OCI-LY1 (cell line): ENCODE results near the gene EFEMP2.

Source experiments
- H2AFZ ChIP-seq: fragments of 200-600 bp; sonication (generic), shearing (Covaris generic); 2 replicates; pipeline ENCODE4 v1.6.0; 2014; ENCODE audit warnings: antibody characterized with exemption, mild to moderate bottlenecking, low read length
- H3F3A ChIP-seq: fragments of 200-600 bp; sonication (generic), shearing (Covaris generic); 2 replicates; pipeline ENCODE4 v1.6.0; 2014; ENCODE audit warnings: mild to moderate bottlenecking, antibody characterized with exemption, low read length, moderate library complexity; ENCODE audit not compliant: insufficient read depth
- H3K27ac ChIP-seq: fragments of 200-600 bp; sonication (generic); 2 replicates; pipeline ENCODE4 v1.5.1; 2014; ENCODE audit warnings: low read length, mixed run types, mild to moderate bottlenecking, low read depth; ENCODE audit not compliant: poor library complexity, severe bottlenecking
- H3K27me3 ChIP-seq: fragments of 200-600 bp; sonication (generic); 2 replicates; pipeline ENCODE4 v1.6.0; 2014; ENCODE audit warnings: antibody characterized with exemption, mild to moderate bottlenecking, low read length, moderate library complexity; ENCODE audit not compliant: insufficient read depth
- H3K36me3 ChIP-seq: fragments of 200-600 bp; sonication (generic); 2 replicates; pipeline ENCODE4 v1.6.1; 2014; ENCODE audit warnings: mild to moderate bottlenecking, antibody characterized with exemption, low read length, moderate library complexity, mixed read lengths; ENCODE audit not compliant: insufficient read depth
- H3K4me1 ChIP-seq: fragments of 200-600 bp; sonication (generic); 2 replicates; pipeline ENCODE4 v1.5.1; 2014; ENCODE audit warnings: mild to moderate bottlenecking, low read length, moderate library complexity; ENCODE audit not compliant: insufficient read depth, severe bottlenecking
- H3K4me2 ChIP-seq: fragments of 200-600 bp; sonication (generic), shearing (Covaris generic); 2 replicates; pipeline ENCODE4 v1.6.1; 2014; ENCODE audit warnings: low read length
- H3K4me3 ChIP-seq: fragments of 200-600 bp; sonication (generic); 2 replicates; pipeline ENCODE4 v1.5.1; 2014; ENCODE audit warnings: low read length, low read depth, mild to moderate bottlenecking, mixed read lengths; ENCODE audit not compliant: poor library complexity, severe bottlenecking
- H3K79me2 ChIP-seq: fragments of 200-600 bp; shearing (Covaris generic); 2 replicates; pipeline ENCODE4 v1.6.1; 2016; ENCODE audit warnings: mixed run types, low read length, mixed read lengths; ENCODE audit not compliant: insufficient read depth
- H3K9ac ChIP-seq: fragments of 200-600 bp; sonication (generic), shearing (Covaris generic); 2 replicates; pipeline ENCODE4 v1.6.1; 2014; ENCODE audit warnings: mild to moderate bottlenecking, low read length, mixed read lengths
- H3K9me2 ChIP-seq: fragments of 200-600 bp; sonication (generic), shearing (Covaris generic); 2 replicates; pipeline ENCODE4 v1.6.1; 2014; ENCODE audit warnings: low read depth, mild to moderate bottlenecking, low read length, mixed read lengths
- H3K9me3 ChIP-seq: fragments of 200-600 bp; shearing (Covaris generic); 2 replicates; pipeline ENCODE4 v1.6.1; 2014; ENCODE audit warnings: low read length, mixed read lengths
- H4K20me1 ChIP-seq: fragments of 200-600 bp; sonication (generic), shearing (Covaris generic); 2 replicates; pipeline ENCODE4 v1.6.0; 2016; ENCODE audit warnings: mild to moderate bottlenecking, low read length; ENCODE audit not compliant: insufficient read depth
- EZH2 ChIP-seq: fragments of 200-600 bp; sonication (generic), shearing (Covaris generic); IDR thresholded peaks from 2 replicates; pipeline ENCODE4 v1.8.0; 2017; ENCODE audit warnings: borderline replicate concordance, mixed run types, mild to moderate bottlenecking, antibody characterized with exemption, low read length, moderate library complexity, mixed read lengths
- TF ChIP-seq, protein P1 (sequence below): fragments of 200-600 bp; sonication (generic), shearing (Covaris generic); IDR thresholded peaks from 2 replicates; pipeline ENCODE4 v1.5.1; 2017; ENCODE audit warnings: mild to moderate bottlenecking, antibody characterized with exemption, low read length, moderate library complexity, mixed read lengths

The EFEMP2 gene

DNA sequence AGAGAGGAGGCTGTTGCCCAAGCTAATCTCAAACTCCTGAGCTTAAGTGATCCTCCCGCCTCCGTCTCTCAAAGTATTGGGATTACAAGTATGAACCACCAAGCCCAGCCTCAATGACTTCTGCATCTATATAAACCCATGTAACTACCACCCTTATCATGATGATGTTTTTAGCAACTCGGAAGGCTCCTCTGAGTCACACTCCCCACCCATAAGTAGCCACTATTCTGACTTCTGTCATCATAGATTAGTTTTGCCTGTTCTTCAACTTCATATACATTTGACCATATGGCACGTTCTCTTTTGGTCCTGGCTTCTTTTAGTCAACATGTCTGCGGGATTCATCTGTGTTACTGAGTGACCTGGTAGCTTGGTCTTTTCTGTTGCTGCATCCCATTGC, 34.0 kb upstream of the EFEMP2 start:
- Histone ChIP-seq H3K36me3 (no peaks in the 10 kb centered on the region), H3K9me2 (no peaks in the 10 kb centered on the region), H3K4me1 (no peaks in the 10 kb centered on the region), H3K4me3 (no peak overlapping the region), H3K9me3 (no peaks in the 10 kb centered on the region), H3K79me2 (no peaks in the 10 kb centered on the region), H3K9ac (no peak overlapping the region), H3K27ac (no peak overlapping the region), H3K4me2 (no peak overlapping the region), H2AFZ (no peak overlapping the region), H3F3A (no peaks in the 10 kb centered on the region), H4K20me1 (no peaks in the 10 kb centered on the region), H3K27me3 (peaks cover 12% of the 10 kb centered on the region)
- TF ChIP-seq EZH2 = no peak
- TF ChIP-seq, protein P1, sequence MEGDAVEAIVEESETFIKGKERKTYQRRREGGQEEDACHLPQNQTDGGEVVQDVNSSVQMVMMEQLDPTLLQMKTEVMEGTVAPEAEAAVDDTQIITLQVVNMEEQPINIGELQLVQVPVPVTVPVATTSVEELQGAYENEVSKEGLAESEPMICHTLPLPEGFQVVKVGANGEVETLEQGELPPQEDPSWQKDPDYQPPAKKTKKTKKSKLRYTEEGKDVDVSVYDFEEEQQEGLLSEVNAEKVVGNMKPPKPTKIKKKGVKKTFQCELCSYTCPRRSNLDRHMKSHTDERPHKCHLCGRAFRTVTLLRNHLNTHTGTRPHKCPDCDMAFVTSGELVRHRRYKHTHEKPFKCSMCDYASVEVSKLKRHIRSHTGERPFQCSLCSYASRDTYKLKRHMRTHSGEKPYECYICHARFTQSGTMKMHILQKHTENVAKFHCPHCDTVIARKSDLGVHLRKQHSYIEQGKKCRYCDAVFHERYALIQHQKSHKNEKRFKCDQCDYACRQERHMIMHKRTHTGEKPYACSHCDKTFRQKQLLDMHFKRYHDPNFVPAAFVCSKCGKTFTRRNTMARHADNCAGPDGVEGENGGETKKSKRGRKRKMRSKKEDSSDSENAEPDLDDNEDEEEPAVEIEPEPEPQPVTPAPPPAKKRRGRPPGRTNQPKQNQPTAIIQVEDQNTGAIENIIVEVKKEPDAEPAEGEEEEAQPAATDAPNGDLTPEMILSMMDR = no peak

DNA sequence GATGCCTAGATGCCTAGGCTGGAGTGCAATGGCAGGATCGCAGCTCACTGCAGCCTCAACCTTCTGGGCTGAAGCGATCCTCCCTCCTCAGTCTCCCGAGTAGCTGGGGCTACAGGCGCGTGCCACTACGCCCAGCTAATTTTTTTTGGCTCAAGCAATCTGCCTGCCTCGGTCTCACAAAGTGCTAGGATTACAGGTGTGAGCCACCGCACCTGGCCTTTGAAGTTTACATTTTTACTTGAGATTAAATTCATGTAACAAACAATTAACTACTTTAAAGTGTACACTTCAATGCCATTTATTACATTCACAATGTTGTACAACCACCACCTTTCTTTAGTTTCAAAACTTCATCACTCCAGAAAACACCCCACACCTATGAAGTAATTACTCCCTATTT, 31.1 kb upstream of the EFEMP2 start:
- no peak overlapping the region for H3K27ac ChIP-seq
- no peaks in the 10 kb centered on the region for H3K9me3 ChIP-seq
- H3K9ac ChIP-seq = no peak overlapping the region
- no peak overlapping the region for H3K4me3 ChIP-seq
- H3K79me2 ChIP-seq = no peaks in the 10 kb centered on the region
- H3F3A ChIP-seq = no peaks in the 10 kb centered on the region
- no peak overlapping the region for H2AFZ ChIP-seq
- no peaks in the 10 kb centered on the region for H4K20me1 ChIP-seq
- no peaks in the 10 kb centered on the region for H3K36me3 ChIP-seq
- H3K27me3 ChIP-seq = peaks cover 8% of the 10 kb centered on the region; the same call in 1 of the 2 replicates
- H3K4me1 ChIP-seq = peaks cover 19% of the 10 kb centered on the region
- H3K9me2 ChIP-seq = no peaks in the 10 kb centered on the region
- no peak overlapping the region for H3K4me2 ChIP-seq
- no peak for TF ChIP-seq EZH2
- TF ChIP-seq, protein P1 = no peak

DNA sequence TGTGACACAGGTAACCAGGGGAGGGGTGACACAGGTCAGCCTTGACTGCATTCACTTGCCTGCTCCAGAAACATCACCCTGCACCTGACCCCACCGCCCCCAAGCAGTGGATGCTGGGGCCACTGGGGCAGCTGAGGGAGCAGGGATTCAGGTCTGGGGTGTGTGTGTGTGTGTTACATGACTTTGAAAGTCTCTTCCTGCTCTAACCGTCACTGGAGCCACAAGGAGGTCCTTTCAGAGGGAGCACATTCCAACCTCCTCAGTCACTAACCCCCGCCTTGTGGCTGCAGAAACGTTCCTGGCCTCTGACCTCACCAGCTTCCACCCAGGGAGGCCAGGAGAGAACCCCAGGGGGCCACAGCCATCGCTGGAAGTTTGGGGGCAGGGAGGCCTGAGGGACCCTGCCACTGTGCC, 30.5 kb upstream of the EFEMP2 start:
- TF ChIP-seq EZH2 = no peak
- TF ChIP-seq, protein P1 = no peak
- Histone ChIP-seq H3F3A (no peaks in the 10 kb centered on the region), H3K4me3 (no peak overlapping the region), H3K27me3 (peaks cover 13% of the 10 kb centered on the region), H3K9me2 (no peaks in the 10 kb centered on the region), H3K9ac (no peak overlapping the region), H3K36me3 (no peaks in the 10 kb centered on the region), H3K4me1 (peaks cover 19% of the 10 kb centered on the region), H3K4me2 (no peak overlapping the region), H3K27ac (no peak overlapping the region), H2AFZ (no peak overlapping the region), H3K9me3 (no peaks in the 10 kb centered on the region), H3K79me2 (no peaks in the 10 kb centered on the region), H4K20me1 (no peaks in the 10 kb centered on the region)
